Upper lobe of left lung (tissue), 6 donors: ENCODE measurements around the gene MS4A6E. TPM values are rescaled to one million over a fixed set of nuclear protein-coding genes. Genes with fewer than 3 reads are reported as not detected.

Experiments
- ATAC-seq, 2 donors: fragments of 200-7000 bp; cut with Tn5 transposase; one replicate each; pipeline ENCODE4 v1.9.1; 2022; ENCODE audit warnings: mild to moderate bottlenecking in 2 of 2, moderate library complexity in 2 of 2; ENCODE audit not compliant: low FRiP score in 2 of 2
- DNase-seq, 2 donors: peaks; one replicate each; pipeline ENCODE4 v3.0.0-alpha.2; 2019 to 2020
- H3K27ac ChIP-seq, 4 donors: fragments of 200-600 bp; sonication (generic); one replicate each; pipeline ENCODE4 v1.5.1; 2016 to 2019
- H3K27me3 ChIP-seq, 4 donors: fragments of 200-600 bp; sonication (generic); one replicate each; pipeline ENCODE4 v1.5.1; 2017 to 2019
- H3K36me3 ChIP-seq, 4 donors: fragments of 200-600 bp; sonication (generic); one replicate each; pipeline ENCODE4 v1.5.1; 2016 to 2019
- H3K4me1 ChIP-seq, 4 donors: fragments of 200-600 bp; sonication (generic); one replicate each; pipeline ENCODE4 v1.5.1; 2018 to 2019
- H3K4me3 ChIP-seq, 4 donors: fragments of 200-600 bp; sonication (generic); one replicate each; pipeline ENCODE4 v1.5.1; 2017 to 2019; ENCODE audit warnings: mild to moderate bottlenecking in 2 of 4, moderate library complexity in 1 of 4
- H3K9me3 ChIP-seq, 4 donors: fragments of 200-600 bp; sonication (generic); one replicate each; pipeline ENCODE4 v1.5.1; 2018 to 2019
- EP300 ChIP-seq, 4 donors: sonication (generic); formaldehyde crosslinking; IDR thresholded peaks; one replicate each; pipeline ENCODE4 v1.5.1; 2017; ENCODE audit warnings: antibody characterized with exemption in 4 of 4, control low read depth in 2 of 4
- POLR2A ChIP-seq, 4 donors: fragments of 450-650 bp; IDR thresholded peaks; one replicate each; pipeline ENCODE4 v1.5.1; 2016 to 2017; ENCODE audit warnings: antibody characterized with exemption in 4 of 4, mild to moderate bottlenecking in 2 of 4
- POLR2AphosphoS5 ChIP-seq, 2 donors: sonication (generic); formaldehyde crosslinking; IDR thresholded peaks; one replicate each; pipeline ENCODE4 v1.5.1; 2017; ENCODE audit warnings: antibody characterized with exemption in 2 of 2
- WGBS, 2 donors: methylation state at CpG; one replicate each; pipeline ENCODE4 v1.1.5; 2017 to 2018; 5-methylcytosine and 5-hydroxymethylcytosine counted together
- total RNA-seq, 6 donors: library from RNA; depleted of rRNA in 4 of 6; stranded (reverse); fragments of >200 nt in 4 of 6; gene quantifications; one replicate each; pipeline versions ENCODE4 v1.1.0 to v1.2.1, GENCODE V29; 2016 to 2021
- TF ChIP-seq, protein P1 (sequence below), 6 experiments: fragments of 450-650 bp in 4 of 6; fragments of 200-600 bp in 2 of 6; sonication (generic) in 2 of 6; IDR thresholded peaks; one replicate each; pipeline ENCODE4 v1.5.1; 2016 to 2019; ENCODE audit warnings: antibody characterized with exemption in 6 of 6
- donor health status: DM: no; HTN: no; CAD: no; lungs with moderate emphysema.
- donor health status: DM: no; HTN: yes; CAD: no; lungs with severe emphysema.

The MS4A6E gene
- total RNA-seq, 6 donors from 2014 or later: 9.4 TPM; not detected in 5

DNA sequence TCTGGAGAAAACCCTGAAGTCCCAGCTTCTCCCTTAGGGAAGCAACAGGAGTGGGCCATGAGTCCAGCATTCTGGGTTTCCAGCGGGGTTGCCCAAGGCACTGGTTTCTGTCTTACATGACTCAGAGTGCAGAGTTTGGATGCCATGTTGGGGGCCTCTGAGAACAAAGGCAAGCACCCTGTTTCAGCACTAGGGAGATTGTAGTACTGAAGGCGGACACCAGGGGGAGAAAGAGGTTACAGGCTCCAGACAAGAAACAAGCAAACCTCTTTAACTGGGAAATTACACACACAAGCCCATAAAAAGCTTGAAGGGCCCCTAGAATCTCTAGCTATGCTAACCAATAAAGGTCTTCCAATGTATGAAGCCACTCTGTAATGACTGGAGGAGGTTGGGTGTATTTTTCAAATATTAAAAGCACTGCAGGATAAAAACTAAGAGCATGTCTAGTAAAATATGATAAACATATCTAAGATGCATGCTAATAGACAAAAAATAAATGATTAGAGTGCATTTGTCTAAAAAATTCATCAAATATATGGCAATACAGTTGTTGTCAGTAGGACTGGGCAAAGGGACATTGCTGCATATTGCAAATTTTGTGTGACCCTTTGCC, 7.1 kb downstream of the MS4A6E start:
- WGBS, 2 donors: 25 to 28% methylated on average over 2 of the region's 2 CpGs
- ATAC-seq: peak; percentile 73 to 83
- Histone ChIP-seq H3K36me3 (no peaks in the 10 kb centered on the region), H3K4me1 (no peaks in the 10 kb centered on the region), H3K27ac (peak overlapping the region in 1 of 4 donors; percentile 22), H3K9me3 (no peaks in the 10 kb centered on the region), H3K27me3 (no peaks in the 10 kb centered on the region), H3K4me3 (no peak overlapping the region)
- no peak for TF ChIP-seq POLR2A (IDR thresholded peaks at IDR 0.05)
- TF ChIP-seq, protein P1, sequence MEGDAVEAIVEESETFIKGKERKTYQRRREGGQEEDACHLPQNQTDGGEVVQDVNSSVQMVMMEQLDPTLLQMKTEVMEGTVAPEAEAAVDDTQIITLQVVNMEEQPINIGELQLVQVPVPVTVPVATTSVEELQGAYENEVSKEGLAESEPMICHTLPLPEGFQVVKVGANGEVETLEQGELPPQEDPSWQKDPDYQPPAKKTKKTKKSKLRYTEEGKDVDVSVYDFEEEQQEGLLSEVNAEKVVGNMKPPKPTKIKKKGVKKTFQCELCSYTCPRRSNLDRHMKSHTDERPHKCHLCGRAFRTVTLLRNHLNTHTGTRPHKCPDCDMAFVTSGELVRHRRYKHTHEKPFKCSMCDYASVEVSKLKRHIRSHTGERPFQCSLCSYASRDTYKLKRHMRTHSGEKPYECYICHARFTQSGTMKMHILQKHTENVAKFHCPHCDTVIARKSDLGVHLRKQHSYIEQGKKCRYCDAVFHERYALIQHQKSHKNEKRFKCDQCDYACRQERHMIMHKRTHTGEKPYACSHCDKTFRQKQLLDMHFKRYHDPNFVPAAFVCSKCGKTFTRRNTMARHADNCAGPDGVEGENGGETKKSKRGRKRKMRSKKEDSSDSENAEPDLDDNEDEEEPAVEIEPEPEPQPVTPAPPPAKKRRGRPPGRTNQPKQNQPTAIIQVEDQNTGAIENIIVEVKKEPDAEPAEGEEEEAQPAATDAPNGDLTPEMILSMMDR (IDR thresholded peaks at IDR 0.05): peak; percentile 35 to 70 (median 62)
- DNase-seq: peak in 1 of 2 donors; percentile 56

GRCh38 chr11:60336767-60337391, 9.8 kb downstream of the MS4A6E start:
- no peak for ATAC-seq
- Histone ChIP-seq H3K4me1 (no peaks in the 10 kb centered on the region), H3K27ac (no peak overlapping the region), H3K4me3 (no peak overlapping the region), H3K27me3 (no peaks in the 10 kb centered on the region), H3K9me3 (no peaks in the 10 kb centered on the region), H3K36me3 (no peaks in the 10 kb centered on the region)
- no peak for DNase-seq
- no peak for TF ChIP-seq POLR2A (IDR thresholded peaks at IDR 0.05)
- TF ChIP-seq, protein P1 (IDR thresholded peaks at IDR 0.05): no peak
- no peak for TF ChIP-seq EP300 (IDR thresholded peaks at IDR 0.05)
- TF ChIP-seq POLR2AphosphoS5 (IDR thresholded peaks at IDR 0.05): no peak
- whole genome bisulfite sequencing, 2 donors: 88 to 93% methylated on average over 7 of the region's 7 CpGs

GRCh38 chr11:60338053-60338452, 11.0 kb downstream of the MS4A6E start:
- ATAC-seq: no peak

DNA sequence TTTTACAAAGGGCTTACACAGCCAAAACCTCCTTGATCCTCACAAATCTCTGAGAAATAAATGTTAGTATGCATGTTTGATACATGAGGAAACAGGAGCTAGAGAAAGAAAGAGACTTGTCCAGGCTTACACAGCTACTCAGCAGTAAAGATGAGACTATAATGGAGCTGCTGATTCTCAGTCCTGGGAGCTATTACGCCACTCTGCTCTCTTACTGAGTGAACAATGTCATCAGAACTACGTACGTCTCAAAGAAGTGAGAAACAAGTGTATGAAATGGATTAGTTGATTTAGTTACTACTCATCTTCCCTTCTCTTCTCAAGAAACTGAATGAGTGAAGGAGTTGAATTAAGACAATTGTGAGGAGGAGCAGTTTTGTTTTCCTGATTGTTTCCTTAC, 12.3 kb downstream of the MS4A6E start:
- H3K4me1 ChIP-seq: no peaks in the 10 kb centered on the region
- no peak for ATAC-seq
- no peak overlapping the region for H3K4me3 ChIP-seq
- TF ChIP-seq EP300 (IDR thresholded peaks at IDR 0.05): no peak
- no peak for TF ChIP-seq POLR2AphosphoS5 (IDR thresholded peaks at IDR 0.05)
- TF ChIP-seq, protein P1 (IDR thresholded peaks at IDR 0.05): no peak
- TF ChIP-seq POLR2A (IDR thresholded peaks at IDR 0.05): no peak
- WGBS, 2 donors: 56 to 72% methylated on average over 3 of the region's 3 CpGs
- H3K36me3 ChIP-seq: no peaks in the 10 kb centered on the region
- H3K9me3 ChIP-seq: no peaks in the 10 kb centered on the region
- DNase-seq: no peak
- H3K27me3 ChIP-seq: no peaks in the 10 kb centered on the region
- no peak overlapping the region for H3K27ac ChIP-seq

More at GRCh38 chr11:60338053-60338452, 11.0 kb downstream of the MS4A6E start:
- H3K4me1 ChIP-seq: no peaks in the 10 kb centered on the region
- H3K36me3 ChIP-seq: no peaks in the 10 kb centered on the region
- TF ChIP-seq, protein P1 (IDR thresholded peaks at IDR 0.05): no peak
- no peak for TF ChIP-seq POLR2A (IDR thresholded peaks at IDR 0.05)
- TF ChIP-seq POLR2AphosphoS5 (IDR thresholded peaks at IDR 0.05): no peak
- TF ChIP-seq EP300 (IDR thresholded peaks at IDR 0.05): no peak
- WGBS, 2 donors: 69 to 78% methylated on average over 2 of the region's 2 CpGs
- DNase-seq: no peak
- H3K27ac ChIP-seq: no peak overlapping the region
- no peaks in the 10 kb centered on the region for H3K27me3 ChIP-seq
- H3K4me3 ChIP-seq: no peak overlapping the region
- no peaks in the 10 kb centered on the region for H3K9me3 ChIP-seq
